HepG2 (cell line): ENCODE results near the gene FCMR. TPM values are rescaled to one million over a fixed set of nuclear protein-coding genes. Genes with fewer than 3 reads are reported as not detected.

Experiments
- CEBPB ChIP-seq: IDR thresholded peaks from 2 replicates; pipeline ENCODE4 v1.6.1; 2011; ENCODE audit warnings: low read depth, low read length, improper control_type of control experiment, borderline replicate concordance
- DRAP1 ChIP-seq: IDR thresholded peaks from 2 replicates; pipeline ENCODE4 v1.6.1; 2016; ENCODE audit warnings: missing genetic modification reagents, missing compliant biosample characterization
- ERF ChIP-seq: IDR thresholded peaks from 2 replicates; pipeline ENCODE4 v1.6.1; 2018; ENCODE audit warnings: missing biosample characterization, missing genetic modification reagents
- FIP1L1 ChIP-seq: fragments of 200-400 bp; formaldehyde crosslinking; IDR thresholded peaks from 2 replicates; pipeline ENCODE4 v1.6.1; 2018; ENCODE audit warnings: low read depth, mild to moderate bottlenecking, low read length, moderate library complexity, borderline replicate concordance; ENCODE audit not compliant: insufficient read depth
- IRF1 ChIP-seq: sonication (generic); formaldehyde crosslinking; IDR thresholded peaks from 2 replicates; pipeline ENCODE4 v1.4.0; 2020; ENCODE audit warnings: low read depth, mild to moderate bottlenecking, missing genetic modification reagents
- JUNB ChIP-seq: sonication (generic); formaldehyde crosslinking; IDR thresholded peaks from 2 replicates; pipeline ENCODE4 v1.8.0; 2022; ENCODE audit warnings: missing genetic modification reagents, mild to moderate bottlenecking, borderline replicate concordance
- MEF2D ChIP-seq: sonication (generic); formaldehyde crosslinking; IDR thresholded peaks from 2 replicates; pipeline ENCODE4 v1.5.1; 2020; ENCODE audit warnings: mild to moderate bottlenecking, missing genetic modification reagents
- NR2F6 ChIP-seq, 2 experiments: IDR thresholded peaks; 2 replicates each; pipeline ENCODE4 v1.6.1; 2016; ENCODE audit warnings: antibody characterized with exemption in 1 of 2, mild to moderate bottlenecking in 1 of 2
- PLRG1 ChIP-seq: fragments of 450-650 bp; conservative IDR thresholded peaks from 2 replicates; pipeline ENCODE4 v1.6.1; 2016
- SNAPC2 ChIP-seq: sonication (generic); formaldehyde crosslinking; IDR thresholded peaks from 2 replicates; pipeline ENCODE4 v1.8.1; 2022; ENCODE audit warnings: mild to moderate bottlenecking, missing genetic modification reagents
- SRSF1 ChIP-seq: fragments of 200-400 bp; formaldehyde crosslinking; optimal IDR thresholded peaks from 2 replicates; pipeline ENCODE3; 2017; ENCODE audit warnings: mild to moderate bottlenecking, low read depth, low read length, moderate library complexity
- THAP8 ChIP-seq: sonication (generic); formaldehyde crosslinking; IDR thresholded peaks from 2 replicates; pipeline ENCODE4 v1.5.1; 2020; ENCODE audit warnings: missing genetic modification reagents, mild to moderate bottlenecking, borderline replicate concordance
- ZFP1 ChIP-seq: IDR thresholded peaks from 2 replicates; pipeline ENCODE4 v1.6.1; 2016
- ZNF256 ChIP-seq: sonication (generic); formaldehyde crosslinking; conservative IDR thresholded peaks from 2 replicates; pipeline ENCODE4 v1.4.0; 2020; ENCODE audit warnings: missing genetic modification reagents
- ZNF326 ChIP-seq: sonication (generic); formaldehyde crosslinking; IDR thresholded peaks from 2 replicates; pipeline ENCODE4 v1.4.0; 2020; ENCODE audit warnings: missing genetic modification reagents, borderline replicate concordance
- ZNF510 ChIP-seq: sonication (generic); formaldehyde crosslinking; IDR thresholded peaks from 2 replicates; pipeline ENCODE4 v1.4.0; 2020; ENCODE audit warnings: low read depth, mild to moderate bottlenecking, missing genetic modification reagents
- ZNF780A ChIP-seq: sonication (generic); formaldehyde crosslinking; IDR thresholded peaks from 2 replicates; pipeline ENCODE4 v1.8.0; 2022; ENCODE audit warnings: mild to moderate bottlenecking, missing genetic modification reagents, moderate library complexity
- ZNF850 ChIP-seq: sonication (generic); formaldehyde crosslinking; conservative IDR thresholded peaks from 2 replicates; pipeline ENCODE4 v1.9.0; 2021; ENCODE audit warnings: mild to moderate bottlenecking, missing genetic modification reagents
- polyA plus RNA-seq, 8 experiments: library from polyadenylated mRNA; depleted of rRNA in 3 of 8; stranded (reverse) in 7 of 8; unstranded in 1 of 8; fragments of >200 nt; fragmentation: Illumina TruSeq in 4 of 8; extraction: Trizol in 4 of 8; gene quantifications; 2 replicates each; pipeline versions ENCODE4 v1.2.1 to v1.2.3, GENCODE V29; 2011 to 2016; ENCODE audit warnings: low read depth in 4 of 8, missing spikeins in 1 of 8, mixed read lengths in 1 of 8; ENCODE audit not compliant: insufficient read depth in 1 of 8
- total RNA-seq, 5 experiments: library from RNA; depleted of rRNA; stranded (reverse); fragments of >200 nt; fragmentation: Illumina TruSeq; extraction: Trizol; gene quantifications; 2 replicates each; pipeline ENCODE4 v1.2.3, GENCODE V29; 2016; ENCODE audit warnings: low read depth in 1 of 5
- TF ChIP-seq, protein P1 (sequence below): sonication (generic); formaldehyde crosslinking; IDR thresholded peaks from 2 replicates; pipeline ENCODE4 v1.9.0; 2022; ENCODE audit warnings: missing genetic modification reagents, mild to moderate bottlenecking, borderline replicate concordance

The FCMR gene
- total and polyA plus RNA-seq, 2 of the 13 experiments (the other 11 are each of a cell fraction or from before 2014, with no cell fraction given) = not detected

DNA sequence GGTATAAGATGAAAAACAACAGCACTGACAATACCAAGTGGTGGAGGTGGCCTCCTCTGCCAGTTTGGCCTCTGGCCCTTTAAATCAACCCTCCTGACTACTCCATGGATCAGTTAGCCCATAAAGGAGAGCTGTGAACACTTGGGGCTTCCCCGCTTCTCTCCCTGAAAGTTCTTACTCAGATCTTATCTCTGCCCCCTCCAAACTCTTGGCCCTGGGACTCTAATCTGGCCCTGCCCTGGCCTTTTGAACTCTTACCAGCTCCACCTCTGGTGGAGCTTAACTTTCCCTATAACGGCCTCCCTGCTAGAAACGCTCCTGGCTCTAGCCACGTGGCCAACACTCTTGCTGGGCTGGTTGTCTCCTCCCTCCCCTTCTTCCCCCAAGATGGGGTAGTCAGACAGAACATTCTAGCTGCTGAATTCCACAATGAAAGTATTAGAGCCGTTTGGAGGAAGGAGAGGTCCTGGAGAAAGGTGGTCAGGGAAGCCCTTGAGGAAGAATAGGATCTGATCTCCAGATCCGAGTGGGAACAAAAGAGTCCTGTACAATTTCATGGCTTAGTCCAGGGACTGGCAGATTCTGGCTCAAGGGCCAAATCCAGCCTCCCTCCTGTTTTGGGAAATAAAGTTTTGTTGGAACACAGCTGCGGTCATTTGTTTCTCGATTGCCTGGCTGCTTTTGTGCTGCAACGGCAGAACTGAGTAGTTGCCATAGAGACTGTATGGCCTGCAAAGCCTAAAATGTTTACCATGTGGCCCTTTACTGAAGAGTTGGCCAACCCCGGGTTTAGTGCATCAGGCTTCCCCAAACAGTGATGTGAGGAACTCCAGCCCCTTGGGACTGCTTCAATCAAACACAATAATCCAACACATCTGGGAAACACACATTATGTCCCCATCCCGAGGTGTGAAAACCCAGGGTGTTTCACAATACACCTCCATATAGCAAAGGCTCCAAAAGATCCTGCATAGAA is 34.0 kb upstream of the FCMR start (continued):
- peak; percentile 58; the same call in 1 of the 2 replicates for TF ChIP-seq CEBPB
- TF ChIP-seq ZFP1 (CRISPR knock-in tag) = no peak
- no peak for TF ChIP-seq DRAP1 (CRISPR knock-in tag)
- no peak for TF ChIP-seq ZNF256 (CRISPR knock-in tag)
- TF ChIP-seq FIP1L1 = no peak
- no peak for TF ChIP-seq JUNB
- TF ChIP-seq NR2F6 (IDR thresholded peaks at IDR 0.05) = peak; percentile 43; the same call in 1 of the 2 replicates
- 0 out of 2 replicates have a peak, but pooled peaks have one; percentile 41 for TF ChIP-seq NR2F6 (CRISPR knock-in tag; IDR thresholded peaks at IDR 0.05)
- no peak for TF ChIP-seq SRSF1
- no peak for TF ChIP-seq SNAPC2 (CRISPR knock-in tag)
- TF ChIP-seq ZNF850 (CRISPR knock-in tag) = no peak
- no peak for TF ChIP-seq MEF2D (CRISPR knock-in tag)
- TF ChIP-seq, protein P1, sequence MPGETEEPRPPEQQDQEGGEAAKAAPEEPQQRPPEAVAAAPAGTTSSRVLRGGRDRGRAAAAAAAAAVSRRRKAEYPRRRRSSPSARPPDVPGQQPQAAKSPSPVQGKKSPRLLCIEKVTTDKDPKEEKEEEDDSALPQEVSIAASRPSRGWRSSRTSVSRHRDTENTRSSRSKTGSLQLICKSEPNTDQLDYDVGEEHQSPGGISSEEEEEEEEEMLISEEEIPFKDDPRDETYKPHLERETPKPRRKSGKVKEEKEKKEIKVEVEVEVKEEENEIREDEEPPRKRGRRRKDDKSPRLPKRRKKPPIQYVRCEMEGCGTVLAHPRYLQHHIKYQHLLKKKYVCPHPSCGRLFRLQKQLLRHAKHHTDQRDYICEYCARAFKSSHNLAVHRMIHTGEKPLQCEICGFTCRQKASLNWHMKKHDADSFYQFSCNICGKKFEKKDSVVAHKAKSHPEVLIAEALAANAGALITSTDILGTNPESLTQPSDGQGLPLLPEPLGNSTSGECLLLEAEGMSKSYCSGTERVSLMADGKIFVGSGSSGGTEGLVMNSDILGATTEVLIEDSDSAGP (CRISPR knock-in tag) = peak; percentile 58; the same call in 1 of the 2 replicates
- TF ChIP-seq ZNF326 = no peak
- TF ChIP-seq ERF (CRISPR knock-in tag) = no peak
- no peak for TF ChIP-seq ZNF510
- TF ChIP-seq ZNF780A (CRISPR knock-in tag) = no peak
- TF ChIP-seq IRF1 (CRISPR knock-in tag) = no peak
- TF ChIP-seq THAP8 = no peak
- TF ChIP-seq PLRG1 = no peak
